Body of pancreas (tissue), 4 donors: ENCODE measurements around the gene KCNH8. TPM values are rescaled to one million over a fixed set of nuclear protein-coding genes. Genes with fewer than 3 reads are reported as not detected.

Experiments used
- ATAC-seq: fragments of 150-250 bp; one replicate; pipeline ENCODE4 v1.9.1; 2016
- DNase-seq, 4 donors: peaks; one replicate each; pipeline ENCODE4 v3.0.0-alpha.2; 2019
- H3K27ac ChIP-seq, 4 donors: fragments of 200-600 bp; sonication (generic); 1 replicate in 3 of 4; 2 replicates in 1 of 4; pipeline versions ENCODE4 v1.5.1 to v1.6.1; 2016 to 2019; ENCODE audit warnings: mild to moderate bottlenecking in 1 of 4, mixed read lengths in 1 of 4, moderate library complexity in 1 of 4
- H3K27me3 ChIP-seq, 2 donors: fragments of 200-600 bp; sonication (generic); one replicate each; pipeline ENCODE4 v1.6.0; 2016; ENCODE audit warnings: mild to moderate bottlenecking in 1 of 2
- H3K36me3 ChIP-seq, 2 donors: fragments of 200-600 bp; sonication (generic); replicated peaks in 1 of 2; 2 replicates each; pipeline ENCODE4 v1.5.1; 2016; ENCODE audit warnings: low read depth in 2 of 2; ENCODE audit not compliant: insufficient read depth in 1 of 2
- H3K4me1 ChIP-seq: fragments of 200-600 bp; sonication (generic); one replicate; pipeline ENCODE4 v1.6.0; 2016
- H3K4me3 ChIP-seq, 2 donors: fragments of 200-600 bp; sonication (generic); 1 replicate in 1 of 2; 2 replicates in 1 of 2; pipeline ENCODE4 v1.5.1; 2016 to 2019
- H3K9me3 ChIP-seq, 3 donors: fragments of 200-600 bp; sonication (generic); 1 replicate in 2 of 3; 2 replicates in 1 of 3; pipeline ENCODE4 v1.5.1; 2016
- CTCF ChIP-seq, 7 experiments: fragments of 450-650 bp in 4 of 7; fragments of 200-600 bp in 3 of 7; sonication (generic) in 3 of 7; IDR thresholded peaks; one replicate each; pipeline ENCODE4 v1.5.1; 2016 to 2019; ENCODE audit warnings: antibody characterized with exemption in 7 of 7
- POLR2A ChIP-seq, 3 donors: fragments of 450-650 bp; IDR thresholded peaks; one replicate each; pipeline ENCODE4 v1.6.1; 2016; ENCODE audit warnings: antibody characterized with exemption in 3 of 3, mild to moderate bottlenecking in 2 of 3
- WGBS, 2 donors: methylation state at CpG; one replicate each; pipeline ENCODE4 v1.1.5; 2017; 5-methylcytosine and 5-hydroxymethylcytosine counted together
- intact Hi-C: fragments of 100-400 bp; cut with DNase I; formaldehyde crosslinking; loops from one replicate; pipeline ENCODE4 v1.15.1; 2023
- total RNA-seq, 2 donors: library from RNA; depleted of rRNA; stranded (reverse); fragments of >200 nt; gene quantifications; one replicate each; pipeline ENCODE4 v1.1.0, GENCODE V29; 2016

The KCNH8 gene
- total RNA-seq, 2 donors from 2014 or later, result 2.3 TPM

GRCh38 chr3:19267040-19267439 is 118.7 kb downstream of the KCNH8 start:
- 69 to 72% methylated on average over 4 of the region's 4 CpGs for WGBS, 2 donors
- intact Hi-C loops, result no loop called here
- DNase-seq (no peak), ATAC-seq (no peak)
- H3K36me3 ChIP-seq, result no peaks in the 10 kb centered on the region
- H3K4me3 ChIP-seq, result no peak overlapping the region
- H3K9me3 ChIP-seq, result no peaks in the 10 kb centered on the region
- H3K27ac ChIP-seq, result no peak overlapping the region
- no peaks in the 10 kb centered on the region for H3K4me1 ChIP-seq
- H3K27me3 ChIP-seq, result no peaks in the 10 kb centered on the region
- no peak for TF ChIP-seq POLR2A (IDR thresholded peaks at IDR 0.05)
- TF ChIP-seq CTCF (IDR thresholded peaks at IDR 0.05), result no peak

- no peaks in the 10 kb centered on the region for H3K9me3 ChIP-seq
- no peak overlapping the region for H3K27ac ChIP-seq
- WGBS, 2 donors, result 83% methylated on average over 2 of the region's 2 CpGs
- intact Hi-C loops, result no loop called here
- H3K4me1 ChIP-seq, result no peaks in the 10 kb centered on the region
- no peaks in the 10 kb centered on the region for H3K36me3 ChIP-seq
- DNase-seq, result no peak
- H3K27me3 ChIP-seq, result no peaks in the 10 kb centered on the region
- no peak for ATAC-seq
- TF ChIP-seq POLR2A (IDR thresholded peaks at IDR 0.05) (no peak), CTCF (IDR thresholded peaks at IDR 0.05) (no peak)
- H3K4me3 ChIP-seq, result no peak overlapping the region
These were observed 122.2 kb downstream of the KCNH8 start for GRCh38 chr3:19270481-19270880.

GRCh38 chr3:19272296-19272695 is 124.0 kb downstream of the KCNH8 start:
- 95% methylated on average over 3 of the region's 3 CpGs for WGBS, 2 donors
- Histone ChIP-seq H3K27ac (no peak overlapping the region), H3K4me3 (no peak overlapping the region), H3K4me1 (no peaks in the 10 kb centered on the region), H3K36me3 (no peaks in the 10 kb centered on the region), H3K27me3 (no peaks in the 10 kb centered on the region), H3K9me3 (no peaks in the 10 kb centered on the region)
- ATAC-seq, result no peak
- intact Hi-C loops, result no loop called here
- TF ChIP-seq POLR2A (IDR thresholded peaks at IDR 0.05), result no peak
- no peak for TF ChIP-seq CTCF (IDR thresholded peaks at IDR 0.05)
- DNase-seq, result no peak

GRCh38 chr3:19273091-19273490 is 124.8 kb downstream of the KCNH8 start:
- TF ChIP-seq POLR2A (IDR thresholded peaks at IDR 0.05) (no peak), CTCF (IDR thresholded peaks at IDR 0.05) (no peak)

GRCh38 chr3:19274576-19274975 is 126.3 kb downstream of the KCNH8 start:
- WGBS, 2 donors, result 50 to 63% methylated on average over 1 of the region's 1 CpG
- no peaks in the 10 kb centered on the region for H3K27me3 ChIP-seq
- no peaks in the 10 kb centered on the region for H3K9me3 ChIP-seq
- no peak overlapping the region for H3K4me3 ChIP-seq
- TF ChIP-seq CTCF (IDR thresholded peaks at IDR 0.05) (no peak), POLR2A (IDR thresholded peaks at IDR 0.05) (no peak)
- intact Hi-C loops, result no loop called here
- H3K27ac ChIP-seq, result no peak overlapping the region
- H3K36me3 ChIP-seq, result no peaks in the 10 kb centered on the region
- H3K4me1 ChIP-seq, result no peaks in the 10 kb centered on the region
- no peak for DNase-seq
- ATAC-seq, result no peak

More at GRCh38 chr3:19273091-19273490, 124.8 kb downstream of the KCNH8 start:
- no peak for DNase-seq
- Histone ChIP-seq H3K27me3 (no peaks in the 10 kb centered on the region), H3K9me3 (no peaks in the 10 kb centered on the region), H3K36me3 (no peaks in the 10 kb centered on the region), H3K4me3 (no peak overlapping the region), H3K4me1 (no peaks in the 10 kb centered on the region), H3K27ac (no peak overlapping the region)
- 72 to 74% methylated on average over 1 of the region's 1 CpG for WGBS, 2 donors
- intact Hi-C loops, result no loop called here
- ATAC-seq, result no peak
